HG02623 (cell line): ENCODE data around the gene ZBTB40.

Experiments used
- ATAC-seq: cut with Tn5 transposase; IDR thresholded peaks from one replicate; pipeline ENCODE4 v1.9.1; 2021; ENCODE audit warnings: moderate library complexity; ENCODE audit not compliant: unreplicated experiment

The ZBTB40 gene

DNA sequence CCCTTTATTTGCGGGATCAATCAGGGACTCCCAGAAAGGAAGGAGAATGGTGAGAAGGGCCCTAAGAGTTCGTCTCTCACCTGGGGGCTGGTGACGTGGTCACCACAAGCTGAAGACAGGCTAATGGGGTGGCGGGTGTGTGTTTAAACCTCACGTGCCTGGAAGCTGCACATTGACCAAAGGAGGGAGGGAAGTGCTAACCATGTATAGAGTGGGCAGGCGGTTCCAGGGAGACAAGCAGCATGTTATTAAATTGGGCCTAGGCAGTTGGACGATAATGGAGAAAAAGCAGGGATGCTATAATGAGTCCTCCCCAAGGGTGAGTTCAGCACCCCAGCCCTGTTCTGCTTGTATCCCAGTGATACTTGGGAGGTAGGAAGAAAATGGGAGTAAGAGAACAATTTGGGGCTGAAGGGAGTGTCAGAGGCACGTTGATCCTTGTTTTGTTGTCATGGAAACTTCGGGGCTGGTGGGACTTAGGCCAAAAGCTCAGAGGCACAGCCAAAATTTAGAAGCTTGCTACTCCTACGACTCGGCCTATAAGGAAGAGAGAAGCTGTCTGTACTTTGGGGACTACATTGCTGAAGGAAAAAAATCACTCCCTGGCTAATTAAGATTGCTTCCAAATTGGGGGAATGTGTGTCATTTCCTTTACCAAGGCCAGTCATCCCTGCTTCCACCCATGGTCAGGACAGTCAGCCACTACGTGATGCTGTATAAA is 78.4 kb downstream of the ZBTB40 start:
- no peak for ATAC-seq

DNA sequence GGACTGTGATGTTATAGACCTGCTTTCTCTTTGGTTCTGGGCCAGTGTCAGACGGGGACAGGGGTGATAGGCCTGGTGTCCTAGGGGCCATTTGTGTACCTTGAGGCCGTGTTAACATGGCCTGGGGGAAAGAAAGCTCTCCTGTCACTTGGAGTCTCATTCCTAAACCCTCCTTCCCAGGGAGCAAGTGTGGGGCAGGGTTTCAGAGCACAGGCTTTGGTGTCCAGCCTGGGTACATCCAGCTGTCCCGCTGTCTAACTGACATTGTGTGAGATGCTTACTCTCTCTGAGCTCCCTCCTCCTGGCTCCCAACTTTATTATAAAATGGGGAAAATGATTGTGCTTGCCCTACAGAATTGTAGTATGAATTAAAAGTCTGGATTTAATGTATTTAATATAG is 79.1 kb downstream of the ZBTB40 start:
- no peak for ATAC-seq

DNA sequence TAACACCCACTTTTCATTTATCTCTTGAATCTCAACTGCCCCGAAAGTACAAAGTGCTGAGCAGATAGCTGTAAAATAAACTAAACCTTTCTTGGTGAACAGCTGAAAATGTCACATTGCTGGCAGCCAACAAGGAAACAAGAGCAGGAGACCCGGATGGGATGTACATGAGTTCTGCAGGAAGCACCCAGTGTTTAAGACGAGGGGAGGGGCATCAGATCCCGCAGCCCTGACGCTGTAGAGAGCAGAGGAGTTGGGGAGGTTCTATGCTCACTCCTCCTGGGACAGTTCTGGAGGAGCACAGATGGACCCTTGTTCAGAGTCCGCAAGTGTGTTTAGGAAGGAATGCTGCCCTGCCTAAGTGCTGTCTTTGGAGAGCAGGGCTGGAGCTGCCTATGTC is 79.6 kb downstream of the ZBTB40 start:
- no peak for ATAC-seq

DNA sequence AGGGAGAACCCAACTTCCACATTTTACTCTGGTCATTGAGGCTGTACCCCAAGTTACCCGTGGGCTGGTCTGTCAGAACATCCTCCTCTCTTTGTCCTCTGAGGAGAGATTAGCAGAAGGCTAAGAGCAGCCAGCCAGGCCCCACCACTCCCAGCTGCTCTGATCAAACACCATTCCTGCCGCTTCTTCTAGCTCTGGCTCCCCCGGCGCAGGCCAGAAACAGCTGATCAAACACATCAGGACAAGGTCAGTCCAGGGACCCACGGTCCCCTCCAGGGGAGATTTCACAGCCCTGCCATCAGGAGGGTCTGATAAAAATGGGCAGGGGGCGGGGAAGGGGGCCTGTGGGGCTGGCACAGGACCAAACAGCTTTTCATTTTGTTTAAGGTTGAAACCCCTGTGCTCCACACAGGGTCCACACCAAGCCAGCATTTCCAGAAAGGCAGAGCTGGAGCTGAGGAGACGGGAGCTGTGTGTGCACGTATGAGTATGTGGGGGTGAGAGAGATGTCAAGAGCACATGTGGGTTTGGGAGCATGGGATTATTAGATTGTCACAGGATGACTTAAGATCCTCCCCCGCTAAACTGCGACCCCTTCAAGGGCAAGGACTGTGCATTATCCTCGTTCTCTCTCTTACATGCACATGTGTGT is 81.7 kb downstream of the ZBTB40 start:
- ATAC-seq = no peak

DNA sequence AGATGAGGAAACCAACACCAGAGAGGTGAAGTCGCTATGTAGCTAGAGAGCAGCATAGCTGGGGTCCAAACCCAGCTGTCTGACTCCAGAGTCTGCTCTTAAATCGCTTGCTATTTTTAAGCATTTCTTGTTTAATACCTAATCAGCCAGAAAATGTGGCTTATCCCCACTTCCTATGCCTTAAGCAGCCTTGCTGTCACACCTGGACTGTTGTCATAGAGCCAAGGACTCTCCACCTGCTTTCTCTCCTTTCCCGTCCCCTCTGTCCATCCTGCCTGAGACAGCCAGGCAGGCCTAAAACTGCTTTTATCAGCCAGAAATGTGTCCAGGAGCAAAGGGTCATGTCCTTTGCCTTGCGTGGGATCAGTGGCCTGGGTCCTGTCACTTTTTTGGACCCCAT is 83.3 kb downstream of the ZBTB40 start:
- ATAC-seq = no peak

DNA sequence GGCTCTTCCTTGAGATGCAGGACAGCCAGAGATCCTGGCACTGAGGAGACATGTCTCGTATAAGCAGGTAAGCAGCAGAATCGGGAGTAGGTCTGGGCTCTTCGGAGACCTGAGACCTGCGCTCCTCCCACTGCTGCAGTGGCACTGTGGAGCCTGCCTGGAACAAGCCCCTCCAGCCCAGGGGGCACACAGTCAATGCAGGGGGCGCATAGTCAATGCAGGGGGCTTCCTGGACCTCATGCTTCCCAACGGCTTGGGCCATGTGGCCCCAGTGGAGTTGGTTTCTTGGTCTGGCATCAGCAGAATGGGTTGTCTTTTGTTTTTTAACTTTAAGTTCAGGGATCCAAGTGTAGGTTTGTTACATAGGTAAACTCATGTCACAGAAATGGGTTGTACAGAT is 83.7 kb downstream of the ZBTB40 start:
- ATAC-seq = no peak

DNA sequence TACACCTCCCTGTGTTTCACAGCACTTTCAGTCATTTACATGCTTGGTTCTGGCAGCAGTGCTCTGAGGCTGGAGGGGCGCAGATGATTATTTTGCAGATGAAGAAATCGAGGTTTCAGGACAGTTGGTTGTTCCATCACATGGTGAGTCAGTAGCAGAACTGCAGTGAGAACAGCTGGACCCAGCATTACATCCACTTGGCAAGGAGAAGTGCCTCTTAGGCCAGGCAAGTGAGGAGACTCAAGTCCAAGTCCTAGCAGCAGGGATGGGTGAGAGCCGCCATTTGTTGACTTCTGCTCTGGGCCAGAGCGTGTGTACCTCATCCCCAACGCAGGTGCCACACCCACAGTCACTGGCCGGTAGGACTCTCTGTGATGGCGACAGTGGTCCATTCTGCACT is 84.9 kb downstream of the ZBTB40 start:
- ATAC-seq = no peak

DNA sequence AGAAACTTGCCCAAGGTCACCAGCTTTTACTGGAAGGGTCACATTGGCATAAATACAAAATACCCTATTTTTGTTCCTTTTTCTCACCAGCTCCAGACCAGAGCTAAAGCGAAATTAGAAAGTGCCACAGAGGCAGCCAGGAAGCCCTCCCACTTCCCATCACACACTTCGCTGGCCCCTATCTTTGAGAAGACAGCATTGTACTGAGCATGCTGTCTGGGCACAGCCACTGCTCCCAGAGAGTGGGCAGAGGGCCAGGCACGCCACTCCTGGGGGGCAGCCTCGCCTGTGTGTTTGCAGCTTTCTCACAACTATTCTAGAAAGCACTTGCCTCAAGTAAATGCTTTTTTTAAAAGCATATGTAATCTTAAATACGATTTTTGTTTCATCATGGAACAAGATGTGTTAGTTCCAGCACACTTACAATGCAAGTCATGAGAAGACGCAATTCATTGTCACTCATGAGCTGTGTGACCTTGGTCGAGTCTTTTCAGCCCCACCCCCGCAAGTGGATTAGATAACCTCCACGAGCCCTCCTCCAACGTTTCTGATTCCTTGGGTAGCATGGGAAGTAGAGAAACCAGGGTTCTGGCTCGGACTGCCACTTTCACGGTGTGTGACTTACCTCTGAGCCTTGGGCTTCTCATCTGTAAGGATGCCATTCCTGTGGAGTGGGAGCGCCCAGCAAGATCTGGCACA is 85.9 kb downstream of the ZBTB40 start:
- no peak for ATAC-seq

DNA sequence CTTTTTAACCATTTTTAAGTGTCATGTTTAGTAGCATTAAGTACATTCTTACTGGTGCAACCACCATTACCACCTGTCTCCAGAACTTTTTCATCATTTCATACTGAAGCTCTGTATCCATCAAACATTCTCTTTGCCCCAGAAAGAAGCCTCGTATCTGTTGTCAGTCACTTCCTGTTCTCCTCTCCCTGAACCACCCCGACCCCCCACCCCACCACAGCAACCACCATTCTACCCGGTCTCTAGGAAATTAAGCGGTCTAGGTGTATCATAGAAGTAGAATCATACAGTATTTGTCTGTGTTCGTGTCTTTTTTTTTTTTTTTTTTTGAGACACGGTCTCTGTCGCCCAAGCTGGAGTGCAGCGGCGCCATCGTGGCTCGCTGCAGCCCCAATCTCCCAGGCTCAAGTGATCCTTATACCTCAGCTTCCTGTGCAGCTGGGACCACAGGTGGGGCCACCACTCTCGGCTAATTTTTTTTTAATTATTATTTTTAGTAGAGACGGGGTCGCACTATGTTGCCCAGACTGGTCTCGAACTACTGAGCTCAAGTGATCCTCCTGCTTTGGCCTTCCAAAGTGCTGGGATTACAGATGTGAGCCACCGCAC is 88.0 kb downstream of the ZBTB40 start:
- ATAC-seq = no peak

DNA sequence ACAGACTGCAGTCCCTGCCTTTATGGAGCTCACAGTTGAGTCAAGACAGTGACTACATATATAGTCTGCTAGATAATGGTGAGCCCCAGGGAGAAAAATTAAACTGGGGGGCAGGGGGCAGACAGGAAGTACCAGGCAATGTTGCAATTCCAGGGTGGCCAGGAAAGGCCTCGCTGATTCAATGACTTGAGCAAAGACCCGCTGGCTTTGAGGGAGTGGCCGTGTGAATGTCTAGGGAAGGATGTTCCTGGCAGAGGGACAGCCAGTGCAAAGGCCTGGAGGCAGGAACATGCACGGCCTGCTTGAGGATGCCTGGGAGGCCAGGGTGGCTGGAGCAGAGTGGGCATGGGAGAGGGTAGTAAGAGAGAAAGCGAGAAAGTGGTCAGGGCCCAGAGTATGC is 88.7 kb downstream of the ZBTB40 start:
- no peak for ATAC-seq

DNA sequence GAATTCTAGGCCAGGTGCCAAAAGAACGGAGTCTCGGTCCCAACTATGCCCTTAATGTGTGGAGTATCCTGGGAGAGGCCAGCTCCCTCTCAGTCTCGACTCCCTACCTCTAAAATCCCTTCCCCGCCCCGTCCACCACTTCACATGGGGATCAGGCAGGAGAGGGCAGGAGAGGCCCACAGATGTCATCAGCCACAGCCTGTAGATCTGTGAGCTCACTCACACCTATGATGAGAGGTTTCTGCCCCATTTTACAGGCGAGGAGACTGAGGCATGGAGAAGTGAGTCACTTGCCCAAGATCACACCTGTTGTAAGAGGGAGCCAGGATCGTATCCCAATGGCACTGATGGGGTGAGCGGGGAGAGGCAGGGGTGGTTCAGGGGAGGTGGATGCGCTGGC is 91.2 kb downstream of the ZBTB40 start:
- no peak for ATAC-seq

DNA sequence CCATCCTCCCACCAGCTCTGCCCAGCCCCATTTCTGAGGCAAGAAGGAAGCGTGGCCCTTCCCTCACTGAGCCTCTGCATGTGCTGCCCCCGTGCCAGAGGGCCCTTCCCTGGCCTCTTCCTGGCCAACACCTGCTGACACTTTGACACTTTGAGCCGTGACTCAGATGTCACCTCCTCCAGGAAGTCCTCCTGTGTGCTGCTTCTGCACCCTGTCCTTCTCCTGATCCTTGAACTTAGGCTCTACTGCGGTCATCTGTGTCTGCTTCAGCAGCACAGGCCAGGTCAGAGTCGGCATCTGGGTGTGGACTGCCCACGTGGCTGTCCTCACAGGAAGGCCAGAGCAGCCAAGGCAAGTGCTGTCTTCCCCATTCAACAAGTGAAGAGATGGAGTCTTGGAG is 92.0 kb downstream of the ZBTB40 start:
- no peak for ATAC-seq

DNA sequence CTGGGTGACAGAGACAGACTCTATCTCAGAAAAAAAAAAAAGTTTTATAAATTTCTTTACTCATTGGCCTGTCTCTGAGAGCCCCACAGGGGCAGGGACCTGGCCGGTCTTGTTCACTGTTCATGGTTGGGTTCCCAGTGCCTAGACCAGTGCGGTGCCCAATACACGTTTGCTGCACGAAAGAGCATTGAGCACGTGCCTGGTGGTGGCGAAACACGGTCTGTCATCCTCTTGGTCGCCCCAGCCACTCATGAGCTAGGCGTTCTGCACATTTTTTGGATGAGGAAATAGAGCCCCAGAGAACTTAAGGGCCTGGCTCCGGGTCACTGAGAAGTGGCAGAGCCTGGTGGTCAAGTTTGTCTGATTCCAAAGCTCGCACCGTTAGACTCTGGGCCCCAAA is 93.0 kb downstream of the ZBTB40 start:
- ATAC-seq = no peak

DNA sequence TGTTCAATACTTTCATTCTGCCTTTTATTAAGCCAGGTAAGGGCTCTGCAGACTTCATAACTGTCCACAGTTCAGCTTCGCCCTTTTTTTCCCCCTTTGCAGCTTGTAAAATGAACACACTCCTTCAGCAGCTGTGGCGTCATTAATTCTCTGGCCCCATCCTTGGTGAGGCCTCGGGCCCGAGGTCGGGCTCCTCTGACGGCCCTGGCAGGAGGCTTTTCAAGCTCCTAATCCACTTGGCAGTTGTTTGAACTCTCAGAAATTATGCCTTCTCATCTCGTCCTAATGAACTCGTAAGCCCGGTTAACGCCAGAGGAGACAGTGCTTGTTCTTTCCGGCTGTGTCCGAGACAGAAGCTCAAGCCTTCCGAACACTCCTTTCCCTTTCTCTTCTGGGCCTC is 93.5 kb downstream of the ZBTB40 start:
- no peak for ATAC-seq

DNA sequence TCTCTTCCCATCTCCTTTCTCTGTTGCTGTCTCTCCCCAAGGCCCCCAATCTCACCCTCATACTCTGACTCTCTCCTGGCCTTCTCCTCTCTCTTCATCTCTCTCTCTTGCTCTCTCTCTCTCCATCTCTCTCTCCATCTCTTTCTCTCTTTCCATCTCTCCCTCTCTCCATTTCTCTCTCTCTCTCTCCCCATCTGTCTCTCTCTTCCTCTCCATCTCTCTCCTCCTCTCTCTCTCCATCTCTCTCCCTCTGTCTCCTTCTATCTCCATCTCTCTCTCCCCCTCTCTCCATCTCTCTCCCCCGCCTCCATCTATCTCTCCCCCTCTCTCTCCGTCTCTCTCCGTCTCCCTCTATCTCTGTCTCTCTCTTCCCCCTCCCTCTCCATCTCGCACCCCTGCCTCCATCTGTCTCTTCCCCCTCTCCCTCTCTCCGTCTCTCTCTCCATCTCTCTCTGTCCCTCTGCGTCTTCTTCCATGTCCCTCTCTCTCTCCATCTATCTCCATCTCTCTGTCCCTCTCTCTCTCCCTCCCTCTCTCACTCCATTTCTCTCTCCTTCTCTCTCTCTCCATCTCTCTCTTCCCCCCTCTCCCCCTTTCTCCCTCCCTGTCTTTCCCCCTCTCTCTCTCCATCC is 95.7 kb downstream of the ZBTB40 start:
- ATAC-seq = no peak

DNA sequence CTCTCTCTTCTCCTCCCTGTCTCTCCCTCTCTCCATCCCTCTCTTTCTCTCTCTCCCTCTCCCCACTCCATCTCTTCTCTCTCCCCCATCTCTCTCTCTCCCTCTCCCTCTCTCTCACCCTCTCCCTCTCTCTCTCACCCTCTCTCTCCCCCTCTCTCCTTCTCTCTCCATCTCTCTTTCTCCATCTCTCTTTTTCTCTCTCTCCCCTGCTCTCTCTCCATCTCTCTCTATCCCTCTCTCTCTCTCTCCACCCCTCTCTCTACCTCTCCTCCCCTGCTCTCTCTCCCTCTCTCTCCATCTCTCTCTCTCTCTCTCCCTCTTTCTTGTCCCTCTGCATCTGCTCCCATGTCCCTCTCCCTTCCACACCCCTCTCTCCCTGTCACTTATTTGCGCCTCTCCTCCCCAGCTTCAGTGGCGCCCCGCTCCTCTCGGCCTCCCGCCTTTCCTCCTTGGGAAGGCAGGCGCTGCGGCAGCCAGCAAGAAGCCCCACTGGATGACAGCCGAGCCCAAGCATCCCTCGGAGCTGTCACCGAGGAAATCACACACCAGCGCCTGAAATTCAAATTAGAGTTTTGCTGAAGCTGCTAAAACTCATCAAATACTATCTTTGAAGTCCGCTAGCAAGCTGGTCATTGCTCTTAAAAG is 96.3 kb downstream of the ZBTB40 start:
- ATAC-seq = no peak

DNA sequence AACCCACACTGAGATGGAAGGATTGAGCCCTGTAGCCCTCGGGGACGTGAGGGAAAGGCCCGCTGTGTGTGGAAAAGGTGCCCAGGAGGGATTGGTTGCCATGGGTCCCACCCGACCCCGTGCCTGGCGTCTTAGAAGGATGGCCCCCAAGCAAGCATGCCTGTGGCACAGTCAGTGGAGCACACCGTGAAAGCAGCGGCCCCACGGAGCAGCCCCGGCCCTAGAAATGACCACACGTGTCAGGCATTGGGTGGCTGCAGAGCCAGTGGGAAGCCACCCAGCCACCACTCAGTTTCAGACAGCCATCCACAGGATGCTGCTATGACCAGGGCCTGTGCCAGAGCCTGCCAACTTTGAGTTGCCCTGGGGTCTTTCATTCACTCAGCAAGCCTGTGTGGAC is 98.4 kb downstream of the ZBTB40 start:
- no peak for ATAC-seq

DNA sequence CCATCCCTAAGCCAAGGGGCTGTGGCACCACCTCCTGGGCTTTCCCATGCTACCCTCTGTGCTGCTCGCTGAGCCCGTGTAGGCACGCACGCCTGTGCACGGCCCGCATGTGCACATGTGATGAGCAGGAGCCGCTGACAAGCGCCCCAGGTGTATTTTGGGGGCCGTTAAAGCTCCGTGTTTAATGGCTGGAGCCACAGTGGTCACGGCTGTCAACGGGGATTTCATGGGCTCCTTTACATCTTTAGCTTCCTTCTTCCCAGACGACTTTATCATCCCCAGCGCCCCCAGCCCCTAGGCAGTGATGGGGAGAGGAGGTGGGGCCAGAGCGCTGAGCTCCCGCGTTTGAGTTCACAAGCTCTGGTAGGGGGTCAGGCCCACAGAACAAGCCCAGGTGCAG is 99.9 kb downstream of the ZBTB40 start:
- ATAC-seq = no peak

DNA sequence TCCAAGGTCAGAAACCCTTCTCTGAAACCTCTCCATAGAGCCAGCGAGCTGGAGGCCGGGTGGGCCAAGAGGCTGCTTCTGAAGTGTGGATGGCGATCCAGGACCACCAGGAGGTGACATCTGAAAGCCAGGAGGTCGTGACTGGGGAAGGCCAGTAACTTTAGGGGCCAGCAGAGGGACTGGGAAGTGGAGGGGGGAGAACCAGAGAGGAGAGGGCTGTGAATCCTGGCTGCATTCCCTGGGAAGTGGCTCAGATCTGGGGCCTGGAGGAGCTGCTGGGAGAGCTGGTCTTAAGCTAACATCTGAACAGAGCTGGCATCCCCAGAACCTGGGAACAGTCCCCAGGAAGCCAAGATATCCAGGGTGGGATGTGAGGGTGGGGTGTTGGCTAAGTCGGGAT is 100.4 kb downstream of the ZBTB40 start:
- no peak for ATAC-seq

DNA sequence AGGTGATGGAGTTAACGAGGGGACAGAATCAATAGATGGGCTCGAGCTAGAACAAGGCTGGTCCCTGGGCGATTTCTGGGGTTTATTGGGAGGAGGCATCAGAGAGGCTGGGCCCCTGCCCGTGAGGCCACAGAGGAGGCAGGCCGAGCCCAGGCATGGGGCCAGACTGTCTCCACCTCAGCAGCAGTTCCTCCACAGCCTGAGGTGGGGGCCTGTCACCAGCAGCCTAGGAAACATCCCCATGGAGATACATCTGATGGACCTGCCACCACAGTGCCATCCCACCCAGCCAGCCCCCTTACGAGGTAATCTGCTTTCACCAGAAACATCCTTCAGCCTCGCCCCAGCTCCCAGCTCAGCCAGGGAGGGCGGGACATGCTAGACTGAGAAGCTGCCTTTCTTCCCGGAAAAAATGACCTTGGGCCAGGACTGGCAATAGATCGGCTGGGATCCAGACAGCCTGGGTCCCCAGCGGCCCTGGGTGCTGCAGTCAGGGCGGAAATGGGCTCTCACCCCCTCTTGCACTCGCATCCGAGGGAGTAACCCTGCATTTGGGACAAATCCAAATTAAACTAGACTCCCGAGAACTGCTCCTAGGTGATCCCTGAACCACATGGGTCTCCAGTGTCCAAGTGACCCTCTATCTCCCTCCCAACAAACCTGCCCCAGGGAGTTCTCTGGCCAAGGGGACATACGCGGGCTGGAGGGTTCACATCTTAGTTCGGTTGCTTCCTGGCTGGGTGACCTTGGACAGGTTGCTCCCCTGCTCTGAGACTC is 101.6 kb downstream of the ZBTB40 start:
- ATAC-seq = no peak
